T-cell (primary cell): Measurements from ENCODE around the gene VKORC1. TPM values are rescaled to one million over a fixed set of nuclear protein-coding genes. Genes with fewer than 3 reads are reported as not detected.

Experiments
- ATAC-seq, 4 experiments: fragments of 200-7000 bp in 3 of 4; fragments of 150-1000 bp in 1 of 4; cut with Tn5 transposase; replicated peaks in 1 of 4; 1 replicate in 3 of 4; 2 replicates in 1 of 4; pipeline ENCODE4 v1.10.0; 2021; ENCODE audit warnings: moderate library complexity in 3 of 4, mild to moderate bottlenecking in 2 of 4, moderate number of reproducible peaks in 1 of 4
- CTCF ChIA-PET, 2 donors: fragments of 300-600 bp; sonication (Branson Sonifier 250); formaldehyde crosslinking; loops; one replicate each; lab custom pipeline; 2022; ENCODE audit warnings: antibody characterized with exemption in 2 of 2; lab: Charles Lee
- POLR2A ChIA-PET, 2 donors: fragments of 300-600 bp; sonication (Branson Sonifier 250); formaldehyde crosslinking; loops; one replicate each; lab custom pipeline; 2022; ENCODE audit warnings: antibody characterized with exemption in 2 of 2; lab: Charles Lee
- DNase-seq, 35 experiments: peaks; one replicate each; pipeline versions ENCODE4 v3.0.0 to v3.0.0-alpha.2; 2013 to 2023
- H3K27ac ChIP-seq: one replicate; pipeline ENCODE4 v1.5.1; 2013; ENCODE audit warnings: low read length
- H3K27me3 ChIP-seq, 2 experiments: replicated peaks in 1 of 2; 1 replicate in 1 of 2; 2 replicates in 1 of 2; pipeline versions ENCODE4 v1.6.1 to v1.7.0; 2013; ENCODE audit warnings: low read length in 1 of 2, mixed read lengths in 1 of 2; ENCODE audit not compliant: control insufficient read depth in 2 of 2, insufficient read depth in 2 of 2; ENCODE audit errors: extremely low read depth in 1 of 2
- H3K36me3 ChIP-seq, 2 donors: 1 replicate in 1 of 2; 2 replicates in 1 of 2; pipeline versions ENCODE4 v1.6.1 to v1.7.0; 2013; ENCODE audit warnings: low read length in 1 of 2; ENCODE audit not compliant: control insufficient read depth in 2 of 2, insufficient read depth in 1 of 2; ENCODE audit errors: extremely low read depth in 1 of 2
- H3K4me1 ChIP-seq, 2 experiments: 1 replicate in 1 of 2; 2 replicates in 1 of 2; pipeline versions ENCODE4 v1.6.1 to v1.7.0; 2013; ENCODE audit warnings: low read length in 2 of 2, mixed read lengths in 1 of 2; ENCODE audit not compliant: insufficient read depth in 2 of 2, control insufficient read depth in 1 of 2; ENCODE audit errors: extremely low read depth in 1 of 2
- H3K4me3 ChIP-seq, 2 donors: 1 replicate in 1 of 2; 2 replicates in 1 of 2; pipeline versions ENCODE4 v1.5.1 to v1.7.0; 2013; ENCODE audit warnings: mild to moderate bottlenecking in 2 of 2, low read length in 1 of 2, moderate library complexity in 1 of 2; ENCODE audit not compliant: control insufficient read depth in 1 of 2; ENCODE audit errors: extremely low read depth in 1 of 2
- H3K9me3 ChIP-seq: 2 replicates; pipeline ENCODE4 v1.7.0; 2013
- H3K27ac Mint-ChIP-seq, 2 donors: one replicate each; pipeline ENCODE4 v1.8.0; 2020 to 2021; ENCODE audit warnings: mild to moderate bottlenecking in 2 of 2, mixed read lengths in 2 of 2
- H3K27me3 Mint-ChIP-seq, 2 donors: one replicate each; pipeline ENCODE4 v1.8.0; 2021 to 2022; ENCODE audit warnings: mixed read lengths in 2 of 2
- H3K36me3 Mint-ChIP-seq: one replicate; pipeline ENCODE4 v1.8.0; 2021; ENCODE audit warnings: mixed read lengths
- H3K4me1 Mint-ChIP-seq, 3 donors: one replicate each; pipeline ENCODE4 v1.8.0; 2020 to 2022; ENCODE audit warnings: mixed read lengths in 3 of 3, mild to moderate bottlenecking in 1 of 3
- H3K4me3 Mint-ChIP-seq, 3 donors: one replicate each; pipeline ENCODE4 v1.8.0; 2020 to 2022; ENCODE audit warnings: mild to moderate bottlenecking in 3 of 3, mixed read lengths in 3 of 3, moderate library complexity in 3 of 3
- H3K9me3 Mint-ChIP-seq, 3 donors: one replicate each; pipeline ENCODE4 v1.8.0; 2020 to 2022; ENCODE audit warnings: mixed read lengths in 3 of 3
- WGBS: methylation state at CpG from one replicate; pipeline ENCODE4 v1.1.5; 2013; ENCODE audit warnings: missing lambda C conversion rate; ENCODE audit not compliant: insufficient coverage; 5-methylcytosine and 5-hydroxymethylcytosine counted together
- total RNA-seq, 35 experiments: library from RNA in 6 of 35; stranded (reverse) in 6 of 35; fragments of 120-200 nt in 1 of 35; gene quantifications; one replicate each; pipeline versions ENCODE4 v1.2.1 to v1.2.4 and lab custom pipeline; 2013 to 2026

The VKORC1 gene
- total RNA-seq, 5 donors from 2014 or later (not counting 1 experiment from before 2014, with no cell fraction given), result 31.8 to 66.4 (median 56.9) TPM

GRCh38 chr16:31073970-31074813, 20.4 kb downstream of the VKORC1 start, which contains the start of the genes ZNF646 and ZNF668:
Gene ZNF646 (plus strand): TSS chr16:31074422. CDS start chr16:31076325, 1,903 bp downstream.
Gene ZNF668 (minus strand): TSS chr16:31074240. CDS start chr16:31064459, 9,781 bp downstream.
- DNase-seq, result peak; percentile 89 to 99 (median 98)
- Histone ChIP-seq H3K4me3 (peak within 1 kb of the TSS; percentile 69 to 95), H3K9me3 (no peaks in the 10 kb centered on the region), H3K4me1 (peaks cover 14 to 34% of the 10 kb centered on the region in 2 experiments), H3K27ac (peak within 1 kb of the TSS; percentile 89), H3K36me3 (peaks cover 17 to 31% of the 10 kb centered on the region in 2 donors), H3K27me3 (no peaks in the 10 kb centered on the region)
- Mint-ChIP-seq H3K9me3 (no peaks in the 10 kb centered on the region), H3K36me3 (peaks cover 16% of the 10 kb centered on the region), H3K4me3 (peak within 1 kb of the TSS; percentile 92 to 96 (median 94)), H3K4me1 (peaks cover 39 to 47% (median 46%) of the 10 kb centered on the region in 3 donors), H3K27me3 (no peaks in the 10 kb centered on the region), H3K27ac (peak within 1 kb of the TSS; percentile 95 to 97)
- ChIA-PET CTCF (interaction anchor here in 1 of 2 donors (0.7 to 1.6 kb wide), 6 partner anchors 40 to 795 kb away, joined by 3 to 15 read pairs (median 4); partner anchors contain the start of genes KAT8 and STX4), POLR2A (interaction anchor here in 1 of 2 donors (0.5 to 1.4 kb wide), 7 partner anchors 41 to 385 kb away, joined by 3 to 11 read pairs (median 4); partner anchors contain the start of genes ARMC5 and KAT8)
- ATAC-seq, result peak; percentile 85 to 88 (median 86)
- WGBS, result under 1% methylated on average over 38 of the region's 48 CpGs

DNA sequence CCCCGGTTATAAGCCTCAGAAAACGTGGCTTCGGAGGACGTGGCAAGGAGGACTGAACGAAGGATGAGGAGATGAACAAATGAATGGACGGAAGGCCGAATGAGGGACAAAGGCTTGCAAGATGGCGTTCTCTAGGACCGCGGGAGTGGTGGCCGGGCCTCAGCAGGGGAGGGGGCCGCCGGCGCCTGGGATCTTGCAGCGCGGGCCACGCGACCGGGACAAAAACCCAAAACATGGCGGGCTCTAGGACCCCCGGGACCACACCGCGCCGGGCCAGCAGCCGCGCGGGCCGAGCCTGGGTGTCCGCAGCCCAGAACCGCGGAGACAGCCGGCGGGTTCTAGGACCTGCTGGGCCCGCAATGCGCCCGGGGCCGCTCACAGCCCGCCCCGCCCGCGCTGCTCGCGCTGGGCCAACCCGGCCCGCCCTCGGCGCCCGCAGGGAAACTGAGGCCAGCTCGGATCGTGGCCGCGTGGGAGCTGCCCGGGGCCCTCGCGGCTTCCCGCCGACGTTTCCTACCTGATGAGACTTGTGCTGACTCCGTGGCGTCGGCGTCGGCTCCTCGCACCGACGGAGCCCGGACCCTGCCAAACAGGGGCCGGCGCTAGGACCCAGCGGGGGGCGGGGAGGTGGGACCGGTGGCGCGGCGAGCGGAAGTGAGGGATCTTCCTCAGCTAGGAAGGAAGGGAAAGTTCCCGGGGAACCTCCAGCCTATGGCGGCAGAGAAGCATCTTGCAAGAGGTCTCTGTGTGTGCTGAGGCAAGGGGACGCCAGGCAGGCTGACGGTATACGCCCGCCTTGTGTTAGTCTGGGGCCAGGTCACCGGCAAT, 21.2 kb downstream of the VKORC1 start:
- peaks cover 11 to 23% of the 10 kb centered on the region in 2 donors for H3K36me3 ChIP-seq
- peak; percentile 63 to 69 (median 65) for ATAC-seq
- POLR2A ChIA-PET, result interaction anchor here in 1 of 2 donors (0.5 to 1.4 kb wide), 5 partner anchors 44 to 386 kb away, joined by 3 to 7 read pairs (median 4); partner anchors contain the start of genes ARMC5 and KAT8

DNA sequence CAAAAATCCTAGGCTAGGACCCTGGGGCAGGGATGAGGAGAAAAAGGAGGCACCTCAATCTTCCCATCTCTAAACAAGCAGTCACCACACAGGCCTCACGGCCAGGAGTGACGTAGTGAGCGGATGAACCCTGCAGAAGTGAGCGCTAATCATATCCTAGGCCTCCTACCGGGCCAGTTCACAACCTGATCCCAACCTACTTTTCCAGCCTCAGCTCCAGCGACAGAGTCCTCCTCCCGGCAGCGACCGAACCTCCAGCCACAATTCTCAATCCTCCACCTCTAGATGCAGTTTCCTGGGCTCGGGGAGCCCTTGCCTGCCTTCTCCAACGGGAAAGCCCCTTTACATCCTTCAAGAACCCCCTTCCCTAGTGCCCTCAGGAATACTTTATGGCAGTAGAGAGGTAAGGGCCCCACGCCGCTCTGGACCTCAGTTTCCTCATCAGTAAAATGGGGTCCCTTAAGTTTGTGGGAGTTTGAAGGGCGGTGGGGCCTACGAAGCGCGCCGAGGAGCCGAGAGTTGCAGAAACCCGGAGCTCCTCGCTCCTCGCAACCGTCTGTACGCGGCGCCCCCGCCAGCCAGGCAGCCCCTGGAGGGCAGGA, 22.0 kb downstream of the VKORC1 start:
- H3K27me3 ChIP-seq, result no peaks in the 10 kb centered on the region
- peaks cover 14 to 27% of the 10 kb centered on the region in 2 experiments for H3K4me1 ChIP-seq
- H3K27me3 Mint-ChIP-seq, result no peaks in the 10 kb centered on the region
- H3K36me3 ChIP-seq, result peaks cover 11 to 16% of the 10 kb centered on the region in 2 donors
- H3K27ac ChIP-seq, result peak overlapping the region; percentile 58
- no peaks in the 10 kb centered on the region for H3K9me3 Mint-ChIP-seq
- peak overlapping the region; percentile 93 to 94 for H3K27ac Mint-ChIP-seq
- H3K4me3 Mint-ChIP-seq, result peak overlapping the region; percentile 92 to 94 (median 94)
- peaks cover 3% of the 10 kb centered on the region for H3K36me3 Mint-ChIP-seq
- no peaks in the 10 kb centered on the region for H3K9me3 ChIP-seq
- ATAC-seq (no peak), DNase-seq (peak in 6 of 35 experiments; percentile 12 to 51 (median 16))
- peaks cover 38 to 45% (median 39%) of the 10 kb centered on the region in 3 donors for H3K4me1 Mint-ChIP-seq
- POLR2A ChIA-PET, result no interaction called here
- peak overlapping the region; percentile 69 to 95 for H3K4me3 ChIP-seq
- WGBS, result under 1% methylated on average over 18 of the region's 27 CpGs
- CTCF ChIA-PET, result interaction anchor here in 1 of 2 donors (1.4 kb wide), 1 partner anchor 38 kb away, joined by 3 read pairs; no protein-coding TSS in a partner anchor

More for the DNA sequence above, 21.2 kb downstream of the VKORC1 start:
- H3K4me3 ChIP-seq, result peak overlapping the region; percentile 69 to 95
- CTCF ChIA-PET, result interaction anchor here in 1 of 2 donors (0.7 to 1.6 kb wide), 6 partner anchors 39 to 796 kb away, joined by 3 to 15 read pairs (median 4); partner anchors contain the start of genes KAT8 and STX4
- peak overlapping the region; percentile 95 to 97 for H3K27ac Mint-ChIP-seq
- peaks cover 39 to 47% (median 43%) of the 10 kb centered on the region in 3 donors for H3K4me1 Mint-ChIP-seq
- H3K4me3 Mint-ChIP-seq, result peak overlapping the region; percentile 92 to 96 (median 94)
- no peaks in the 10 kb centered on the region for H3K9me3 ChIP-seq
- peaks cover 14 to 27% of the 10 kb centered on the region in 2 experiments for H3K4me1 ChIP-seq
- peaks cover 9% of the 10 kb centered on the region for H3K36me3 Mint-ChIP-seq
- peak overlapping the region; percentile 89 for H3K27ac ChIP-seq
- H3K27me3 ChIP-seq, result no peaks in the 10 kb centered on the region
- no peaks in the 10 kb centered on the region for H3K27me3 Mint-ChIP-seq
- DNase-seq, result peak; percentile 62 to 88 (median 78)
- WGBS, result under 1% methylated on average over 82 of the region's 83 CpGs
- no peaks in the 10 kb centered on the region for H3K9me3 Mint-ChIP-seq

- ChIA-PET CTCF (interaction anchor here in 1 of 2 donors (0.8 kb wide), 1 partner anchor 70 kb away, joined by 4 read pairs; no protein-coding TSS in a partner anchor), POLR2A (no interaction called here)
- peaks cover 37 to 47% (median 42%) of the 10 kb centered on the region in 3 donors for H3K4me1 Mint-ChIP-seq
- Histone ChIP-seq H3K9me3 (no peaks in the 10 kb centered on the region), H3K36me3 (peaks cover 8 to 9% of the 10 kb centered on the region in 2 donors), H3K27ac (peak overlapping the region; percentile 58), H3K4me3 (peak overlapping the region in 1 of 2 donors; percentile 95), H3K4me1 (peaks cover 14 to 27% of the 10 kb centered on the region in 2 experiments), H3K27me3 (no peaks in the 10 kb centered on the region)
- H3K27ac Mint-ChIP-seq, result peak overlapping the region; percentile 93 to 94
- H3K27me3 Mint-ChIP-seq, result no peaks in the 10 kb centered on the region
- peak overlapping the region; percentile 92 to 94 (median 94) for H3K4me3 Mint-ChIP-seq
- no peak for ATAC-seq
- no peaks in the 10 kb centered on the region for H3K36me3 Mint-ChIP-seq
- no peak for DNase-seq
- H3K9me3 Mint-ChIP-seq, result no peaks in the 10 kb centered on the region
- WGBS, result 76% methylated on average over 2 of the region's 4 CpGs
These were observed 22.7 kb downstream of the VKORC1 start for GRCh38 chr16:31071861-31072260.

GRCh38 chr16:31067342-31067741, 27.3 kb downstream of the VKORC1 start:
- Histone ChIP-seq H3K27me3 (no peaks in the 10 kb centered on the region), H3K4me3 (no peak overlapping the region), H3K4me1 (peaks cover 17 to 49% of the 10 kb centered on the region in 2 experiments), H3K27ac (no peak overlapping the region), H3K36me3 (peaks cover 2 to 5% of the 10 kb centered on the region in 2 donors), H3K9me3 (no peaks in the 10 kb centered on the region)
- Mint-ChIP-seq H3K36me3 (peaks cover 7% of the 10 kb centered on the region), H3K27ac (no peak overlapping the region), H3K4me3 (no peak overlapping the region), H3K9me3 (no peaks in the 10 kb centered on the region), H3K4me1 (peaks cover 49 to 61% (median 53%) of the 10 kb centered on the region in 3 donors), H3K27me3 (no peaks in the 10 kb centered on the region)
- ChIA-PET CTCF (interaction anchor here in 1 of 2 donors (0.6 kb wide), 1 partner anchor 43 kb away, joined by 3 read pairs; no protein-coding TSS in a partner anchor), POLR2A (no interaction called here)
- no peak for ATAC-seq
- WGBS, result no CpG with 5 or more reads among the region's 3 CpGs
- no peak for DNase-seq
